GM21825 (cell line): ENCODE data around the gene OVCH2.
A peak's percentile ranks its signal among the peaks of the same experiment; 100 is the strongest.
"Not testable (repeated sequence)": the region's sequence is repeated elsewhere in the genome, so short reads cannot be mapped to it uniquely, and the experiment has no call there.

ENCODE experiments used
- ATAC-seq: cut with Tn5 transposase; IDR thresholded peaks from one replicate; pipeline ENCODE4 v1.9.1; 2021; ENCODE audit warnings: mild to moderate bottlenecking, moderate library complexity; ENCODE audit not compliant: unreplicated experiment

Gene OVCH2

DNA sequence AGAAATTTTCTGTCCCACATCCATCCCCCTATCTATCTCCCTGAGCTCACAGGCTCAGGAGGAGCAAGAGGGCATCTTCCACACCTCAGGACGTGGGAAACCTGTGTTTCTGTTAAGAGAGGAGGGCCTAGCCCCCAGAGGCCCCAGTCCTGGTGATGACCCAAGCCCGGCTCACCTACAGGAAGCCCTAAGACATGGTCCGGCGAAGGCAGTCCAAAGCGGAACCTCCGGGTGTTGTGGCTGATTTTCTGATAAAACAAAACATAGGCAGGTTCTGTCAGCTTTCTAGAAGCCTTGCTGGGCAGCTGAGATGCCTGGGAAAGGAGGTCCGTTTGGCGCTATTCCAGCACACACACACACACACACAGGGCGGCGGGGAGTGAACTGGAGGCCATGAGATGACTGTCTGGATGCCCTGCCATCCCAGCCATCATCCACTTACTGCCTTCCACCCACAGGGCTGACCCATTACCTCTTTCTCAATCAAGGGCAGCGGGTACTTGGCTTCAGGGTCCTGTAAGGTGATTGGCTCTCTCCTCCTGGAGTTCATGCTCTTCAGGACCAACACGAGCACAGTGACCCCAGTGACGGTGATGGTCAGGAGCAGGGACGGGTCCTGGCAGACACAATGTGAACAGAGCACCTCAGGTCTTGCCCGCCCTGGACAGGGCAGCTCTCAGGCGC lies 33.9 kb downstream of the OVCH2 start:
- ATAC-seq: peak; percentile 23

- peak; percentile 69 for ATAC-seq
Measured at GRCh38 chr11:7671347-7672215, 34.7 kb downstream of the OVCH2 start.

DNA sequence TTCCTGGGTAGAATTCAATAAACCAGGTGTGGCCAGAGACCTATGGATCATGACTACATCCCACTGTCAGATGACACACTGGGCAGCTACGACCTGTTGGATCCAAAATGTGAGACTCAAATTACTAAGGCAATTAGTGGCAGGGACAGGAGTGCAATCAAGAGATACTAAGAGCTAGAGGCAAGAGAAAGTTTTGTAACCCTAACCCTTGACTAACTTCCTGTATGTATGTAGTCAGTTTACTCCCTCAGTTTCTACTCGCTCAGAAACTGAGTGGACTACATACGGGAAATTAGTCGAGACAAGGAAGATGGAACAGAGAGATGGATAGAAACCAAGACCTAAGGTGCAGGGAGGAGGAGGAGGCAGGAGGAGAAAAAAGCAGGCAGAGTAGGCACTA lies 35.6 kb downstream of the OVCH2 start:
- ATAC-seq: no peak

DNA sequence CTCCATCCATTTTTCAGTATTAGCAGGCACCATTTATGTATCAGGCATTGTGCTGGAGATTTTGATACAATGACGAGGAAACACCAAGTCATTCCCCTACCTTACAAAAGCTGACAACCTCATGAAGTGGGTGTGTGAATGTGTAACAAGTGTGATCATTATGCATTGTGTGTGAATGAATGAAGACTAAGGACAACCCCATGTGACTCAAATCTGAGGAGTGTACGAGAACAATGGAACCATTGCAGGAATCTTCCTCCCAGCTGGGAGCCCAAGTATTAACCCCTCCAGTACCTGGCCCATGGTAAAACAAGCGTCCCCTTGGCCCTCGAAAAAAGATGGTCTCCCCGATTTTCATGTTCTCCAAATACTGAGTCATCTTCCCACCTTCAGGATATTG lies 37.4 kb downstream of the OVCH2 start:
- no peak for ATAC-seq

GRCh38 chr11:7668464-7668863 lies 37.8 kb downstream of the OVCH2 start:
- ATAC-seq: no peak

DNA sequence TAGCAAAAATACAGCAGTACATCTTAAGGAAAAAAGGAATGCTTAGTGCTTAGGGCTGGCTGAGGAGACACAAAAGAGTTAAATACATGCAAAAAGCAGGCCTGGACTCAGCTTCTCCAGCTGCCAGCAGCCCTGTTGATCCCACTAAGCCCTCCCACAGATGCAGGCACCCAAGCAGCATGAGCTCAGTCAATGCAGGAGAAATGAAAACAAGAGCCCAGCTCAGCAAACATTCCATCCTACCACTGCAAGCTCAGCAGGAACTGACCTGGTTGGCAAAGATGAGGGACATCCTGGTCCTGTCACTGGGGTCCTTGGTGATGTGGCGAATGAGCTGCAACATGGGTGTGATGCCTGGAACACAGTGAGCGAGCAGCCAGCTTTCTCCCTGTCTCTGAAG lies 38.8 kb downstream of the OVCH2 start:
- no peak for ATAC-seq

DNA sequence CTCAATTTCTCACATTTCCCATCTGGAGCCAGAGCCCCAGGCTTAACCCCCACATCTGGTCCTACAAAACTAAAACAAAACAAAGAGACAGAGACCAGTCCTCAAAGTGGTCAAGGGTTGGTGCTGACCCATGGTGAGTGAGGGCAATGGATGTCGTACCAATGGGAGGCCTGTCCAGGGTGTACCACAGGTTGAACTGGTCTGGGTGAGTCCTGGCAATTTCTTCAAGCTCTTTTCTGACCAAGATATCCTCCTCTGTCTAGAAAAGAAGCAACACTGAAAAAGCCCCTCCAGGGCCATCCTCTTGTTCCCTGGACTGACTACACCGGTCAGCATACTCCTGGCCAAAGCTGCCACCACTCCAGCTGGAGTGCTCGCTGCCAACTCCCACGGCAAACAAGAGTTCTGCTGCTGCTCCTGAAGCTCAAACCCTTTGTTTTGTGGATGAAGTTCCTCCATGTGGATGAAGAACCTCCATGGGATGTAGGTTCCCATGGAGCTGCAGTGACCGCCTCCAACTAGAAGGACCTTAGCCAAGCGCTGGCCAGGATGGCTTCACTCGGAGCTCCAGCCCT lies 39.9 kb downstream of the OVCH2 start:
- ATAC-seq: no peak

DNA sequence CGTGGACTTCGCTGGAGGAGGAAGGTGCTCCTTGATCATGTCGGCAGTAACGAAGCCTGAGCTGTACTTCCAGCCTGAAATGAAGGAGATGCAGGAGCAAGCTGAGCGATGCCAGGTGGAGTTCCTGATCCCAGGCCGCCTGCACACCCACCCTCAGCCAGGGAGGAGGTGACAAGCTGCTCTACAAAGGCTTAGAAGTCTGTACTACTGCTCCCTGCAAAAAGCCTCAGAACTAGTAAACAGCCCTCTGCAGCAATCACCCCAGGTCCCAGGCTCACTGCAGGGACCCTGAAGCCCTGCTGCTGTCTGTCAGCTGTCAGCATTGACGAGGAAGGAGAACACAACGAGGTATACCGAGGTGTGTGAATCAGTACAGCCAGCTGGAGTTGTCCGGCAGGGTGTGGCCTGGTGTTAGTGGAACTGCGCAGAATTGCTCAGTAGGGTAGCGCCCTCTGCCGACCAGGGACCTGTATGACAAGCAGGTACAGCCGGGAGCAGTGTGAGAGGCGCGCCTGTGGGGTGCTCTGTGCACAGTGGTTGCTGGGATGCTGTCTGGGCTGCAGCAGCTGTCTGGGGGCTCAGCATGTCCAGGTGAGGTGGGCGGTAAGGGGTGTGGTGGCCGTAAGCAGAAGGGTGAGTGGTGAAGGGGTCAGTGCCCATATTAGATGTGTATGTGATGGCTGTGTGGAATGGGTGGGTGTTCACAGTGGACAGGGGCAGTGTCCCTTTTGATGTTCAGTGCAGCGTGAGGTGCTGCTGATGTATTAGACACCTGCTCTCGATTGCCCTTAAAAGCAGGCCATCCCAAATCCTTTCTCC lies 40.6 kb downstream of the OVCH2 start:
- peak; percentile 96 for ATAC-seq

DNA sequence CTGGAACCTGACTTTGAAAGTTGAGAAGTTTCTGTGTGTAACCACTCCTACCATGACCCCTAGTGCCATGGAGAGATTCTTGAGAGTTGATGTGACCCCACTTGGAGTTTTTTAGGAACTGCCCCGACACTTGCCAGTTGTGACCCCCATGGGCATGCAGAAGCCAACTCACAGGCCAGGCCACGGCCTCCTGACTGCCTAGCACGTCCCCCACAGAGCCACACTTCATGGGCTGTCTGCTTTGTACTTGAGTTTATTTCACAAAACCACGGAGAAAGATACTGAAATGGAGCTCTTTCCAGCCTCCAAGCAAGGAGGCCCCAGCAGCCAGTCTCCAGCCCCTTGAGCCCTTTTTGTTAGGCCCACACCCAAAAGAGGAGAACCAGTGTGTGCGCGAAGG lies 41.4 kb downstream of the OVCH2 start:
- no peak for ATAC-seq

GRCh38 chr11:7663531-7663930 lies 42.7 kb downstream of the OVCH2 start:
- ATAC-seq: not testable (repeated sequence)

- ATAC-seq: no peak
Measured at GRCh38 chr11:7657306-7658025, 48.8 kb downstream of the OVCH2 start.

DNA sequence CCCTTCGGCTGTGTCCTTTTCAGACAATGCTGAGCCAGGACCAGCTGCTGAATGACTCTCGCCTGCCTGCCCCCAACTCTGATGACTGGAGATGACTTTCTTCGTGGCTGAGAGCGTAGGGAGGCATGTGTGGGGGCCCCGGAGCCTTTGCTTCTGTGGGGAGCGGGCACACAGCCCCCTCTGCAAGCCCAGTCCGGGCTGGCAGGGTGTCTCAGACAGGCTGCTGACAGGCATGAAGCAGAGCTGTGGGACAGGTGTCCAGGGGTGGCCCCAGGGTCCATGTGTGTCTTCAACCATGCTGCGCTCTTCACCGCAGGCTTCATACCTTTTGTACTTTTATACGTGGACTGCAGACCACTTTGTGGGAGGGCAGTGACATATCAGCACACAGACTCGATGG lies 49.6 kb downstream of the OVCH2 start:
- ATAC-seq: no peak

DNA sequence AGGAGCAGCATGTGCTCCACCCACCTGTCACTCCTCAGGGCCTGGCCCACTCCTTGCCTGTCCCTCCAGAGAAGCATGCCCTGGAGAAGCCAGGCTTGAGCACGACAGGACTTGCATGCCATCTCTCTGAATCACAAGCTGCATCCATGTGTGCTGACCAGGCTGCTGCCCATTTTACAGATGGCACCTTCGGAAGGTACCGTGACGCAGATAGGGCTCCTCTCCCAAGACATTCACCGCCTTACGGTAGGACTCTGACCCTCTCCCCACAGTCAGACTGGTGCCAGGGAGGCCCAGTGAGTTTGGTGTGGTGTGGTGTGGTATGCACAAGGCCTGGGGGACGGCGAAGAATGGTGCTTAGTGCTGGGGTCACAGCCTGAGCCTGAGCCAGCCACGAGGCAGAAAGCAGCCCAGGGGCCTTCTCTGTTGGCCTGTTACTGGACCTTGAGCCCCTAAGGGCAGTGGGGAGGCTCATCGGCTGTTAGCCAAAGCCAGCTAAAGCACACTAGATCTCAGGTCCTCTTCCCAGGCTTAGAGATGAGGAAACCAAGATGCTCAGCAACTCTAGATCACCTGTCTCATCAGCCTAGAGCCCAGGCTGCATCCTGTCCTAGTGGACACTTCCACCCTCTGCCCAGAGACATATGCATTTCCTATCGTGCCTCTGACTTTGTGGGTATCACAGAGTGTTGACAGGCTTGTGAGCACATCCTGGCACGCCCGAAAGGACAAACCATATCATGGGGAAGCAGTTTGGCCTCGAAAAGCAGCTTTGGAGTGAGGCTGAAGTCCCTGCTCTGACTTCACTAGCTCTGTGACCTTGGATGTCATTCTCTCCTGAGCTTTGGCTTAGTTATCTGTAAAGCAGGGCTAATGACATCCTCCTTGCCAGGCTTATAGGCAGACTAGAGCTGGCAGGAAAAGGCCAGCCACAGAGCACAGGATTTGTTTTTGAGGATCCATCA lies 50.7 kb downstream of the OVCH2 start:
- ATAC-seq: no peak

GRCh38 chr11:7654195-7654705 lies 52.0 kb downstream of the OVCH2 start:
- ATAC-seq: no peak

- ATAC-seq: no peak
Measured at GRCh38 chr11:7651700-7652099, 54.6 kb downstream of the OVCH2 start.

- ATAC-seq: no peak
Measured at GRCh38 chr11:7651140-7651551, 55.1 kb downstream of the OVCH2 start.

DNA sequence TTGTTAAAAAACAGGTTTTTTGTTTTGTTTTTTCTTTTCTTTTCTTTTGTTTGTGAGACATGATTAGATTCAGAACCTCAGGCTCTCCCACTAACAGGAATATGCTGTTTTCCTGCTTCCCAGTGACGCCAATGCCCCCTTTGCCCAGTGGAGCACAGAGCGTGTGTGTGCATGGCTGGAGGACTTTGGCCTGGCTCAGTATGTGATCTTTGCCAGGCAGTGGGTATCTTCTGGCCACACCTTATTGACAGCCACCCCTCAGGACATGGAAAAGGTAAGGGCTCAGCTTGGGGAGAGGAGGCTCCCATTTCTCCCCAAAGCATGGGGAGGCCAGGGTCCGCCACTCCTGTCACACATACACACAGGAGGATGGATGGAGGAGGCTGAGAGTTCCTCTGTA lies 58.0 kb downstream of the OVCH2 start:
- no peak for ATAC-seq

- ATAC-seq: no peak
Measured at GRCh38 chr11:7646866-7647265, 59.4 kb downstream of the OVCH2 start.

DNA sequence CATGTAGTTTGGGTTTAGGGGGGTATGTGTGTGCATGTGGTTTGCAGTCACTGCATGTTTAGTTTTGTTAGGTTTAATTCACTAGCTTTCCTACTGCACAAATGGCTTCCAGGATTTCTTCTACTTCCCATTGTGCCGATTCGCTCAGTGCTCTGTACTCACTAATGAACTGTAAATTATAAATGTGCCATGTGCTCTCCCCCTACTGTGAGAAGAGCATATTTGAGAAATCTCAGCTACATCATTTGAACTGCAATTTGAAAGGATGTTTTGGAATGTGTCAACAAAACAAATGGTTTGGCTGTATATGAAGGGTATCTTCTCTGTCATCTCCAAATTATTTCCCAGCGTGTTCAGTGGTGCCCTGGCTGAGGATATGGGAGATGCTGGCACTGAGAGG lies 61.1 kb downstream of the OVCH2 start:
- no peak for ATAC-seq
